Esophagus muscularis mucosa (tissue), 3 donors: ENCODE data around the gene SIVA1.

Experiments used
- POLR2A ChIP-seq: fragments of 450-650 bp; IDR thresholded peaks from one replicate; pipeline ENCODE4 v1.6.1; 2017; ENCODE audit warnings: antibody characterized with exemption, moderate library complexity, mild to moderate bottlenecking, low read depth
- TF ChIP-seq, protein P1 (sequence below), 3 experiments: fragments of 200-600 bp in 2 of 3; fragments of 450-650 bp in 1 of 3; sonication (generic) in 2 of 3; IDR thresholded peaks; one replicate each; pipeline ENCODE4 v1.5.1; 2017 to 2019; ENCODE audit warnings: antibody characterized with exemption in 3 of 3, mild to moderate bottlenecking in 2 of 3, moderate library complexity in 1 of 3

DNA sequence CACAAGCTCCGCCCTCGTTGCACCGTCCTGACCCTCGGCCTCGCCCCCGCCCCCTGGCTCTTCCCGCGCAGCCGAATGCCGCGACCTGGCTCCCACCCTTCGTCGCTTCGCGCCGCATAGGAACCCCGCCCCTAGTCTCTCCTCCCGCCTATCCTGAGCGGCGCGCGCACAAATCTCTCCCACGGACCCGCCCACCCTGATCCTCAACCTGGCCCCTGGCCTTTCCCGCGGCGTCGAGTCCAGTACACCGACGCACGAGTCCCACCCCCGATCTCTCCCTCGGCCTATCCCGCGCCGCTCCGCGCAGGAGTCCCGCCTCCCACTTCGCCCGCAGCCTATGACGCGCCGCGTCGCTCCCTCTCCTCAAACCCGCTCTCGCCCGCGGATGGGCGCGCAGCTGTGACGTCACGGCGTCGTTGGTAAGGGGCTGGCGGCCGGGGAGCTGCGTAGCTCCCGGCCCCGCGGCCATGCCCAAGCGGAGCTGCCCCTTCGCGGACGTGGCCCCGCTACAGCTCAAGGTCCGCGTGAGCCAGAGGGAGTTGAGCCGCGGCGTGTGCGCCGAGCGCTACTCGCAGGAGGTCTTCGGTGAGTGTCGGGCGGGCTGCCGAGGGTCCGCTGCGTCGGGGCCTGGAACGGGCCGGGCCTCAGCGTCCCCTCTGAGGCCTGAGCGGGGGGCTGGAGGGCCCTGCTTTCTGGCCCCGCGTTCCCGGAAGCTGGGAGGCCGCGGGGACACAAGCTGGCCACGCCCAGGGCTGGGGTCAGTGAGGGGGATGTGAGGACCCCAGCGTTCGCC is at the start of gene SIVA1:
- TF ChIP-seq, protein P1, sequence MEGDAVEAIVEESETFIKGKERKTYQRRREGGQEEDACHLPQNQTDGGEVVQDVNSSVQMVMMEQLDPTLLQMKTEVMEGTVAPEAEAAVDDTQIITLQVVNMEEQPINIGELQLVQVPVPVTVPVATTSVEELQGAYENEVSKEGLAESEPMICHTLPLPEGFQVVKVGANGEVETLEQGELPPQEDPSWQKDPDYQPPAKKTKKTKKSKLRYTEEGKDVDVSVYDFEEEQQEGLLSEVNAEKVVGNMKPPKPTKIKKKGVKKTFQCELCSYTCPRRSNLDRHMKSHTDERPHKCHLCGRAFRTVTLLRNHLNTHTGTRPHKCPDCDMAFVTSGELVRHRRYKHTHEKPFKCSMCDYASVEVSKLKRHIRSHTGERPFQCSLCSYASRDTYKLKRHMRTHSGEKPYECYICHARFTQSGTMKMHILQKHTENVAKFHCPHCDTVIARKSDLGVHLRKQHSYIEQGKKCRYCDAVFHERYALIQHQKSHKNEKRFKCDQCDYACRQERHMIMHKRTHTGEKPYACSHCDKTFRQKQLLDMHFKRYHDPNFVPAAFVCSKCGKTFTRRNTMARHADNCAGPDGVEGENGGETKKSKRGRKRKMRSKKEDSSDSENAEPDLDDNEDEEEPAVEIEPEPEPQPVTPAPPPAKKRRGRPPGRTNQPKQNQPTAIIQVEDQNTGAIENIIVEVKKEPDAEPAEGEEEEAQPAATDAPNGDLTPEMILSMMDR (IDR thresholded peaks at IDR 0.05), result no peak
- peak; percentile 90 for TF ChIP-seq POLR2A
